Subcutaneous adipose tissue (tissue), 4 donors: ENCODE data around the gene NAPSA. TPM values are rescaled to one million over a fixed set of nuclear protein-coding genes. Genes with fewer than 3 reads are reported as not detected.

Source experiments
- total RNA-seq, 4 donors: library from RNA; depleted of rRNA; stranded (reverse); fragments of >200 nt; gene quantifications; one replicate each; pipeline ENCODE4 v1.1.0, GENCODE V29; 2016
- TF ChIP-seq, protein P1 (sequence below): fragments of 450-650 bp; IDR thresholded peaks from one replicate; pipeline ENCODE4 v1.5.1; 2016; ENCODE audit warnings: low read depth, mild to moderate bottlenecking, control low read depth, antibody characterized with exemption, moderate library complexity

The NAPSA gene
- 1 to 10 TPM in 1 of 4 donors, under 1 TPM in 2, not detected in 1; 0.66 to 1.3 (median 0.85) TPM for total RNA-seq

DNA sequence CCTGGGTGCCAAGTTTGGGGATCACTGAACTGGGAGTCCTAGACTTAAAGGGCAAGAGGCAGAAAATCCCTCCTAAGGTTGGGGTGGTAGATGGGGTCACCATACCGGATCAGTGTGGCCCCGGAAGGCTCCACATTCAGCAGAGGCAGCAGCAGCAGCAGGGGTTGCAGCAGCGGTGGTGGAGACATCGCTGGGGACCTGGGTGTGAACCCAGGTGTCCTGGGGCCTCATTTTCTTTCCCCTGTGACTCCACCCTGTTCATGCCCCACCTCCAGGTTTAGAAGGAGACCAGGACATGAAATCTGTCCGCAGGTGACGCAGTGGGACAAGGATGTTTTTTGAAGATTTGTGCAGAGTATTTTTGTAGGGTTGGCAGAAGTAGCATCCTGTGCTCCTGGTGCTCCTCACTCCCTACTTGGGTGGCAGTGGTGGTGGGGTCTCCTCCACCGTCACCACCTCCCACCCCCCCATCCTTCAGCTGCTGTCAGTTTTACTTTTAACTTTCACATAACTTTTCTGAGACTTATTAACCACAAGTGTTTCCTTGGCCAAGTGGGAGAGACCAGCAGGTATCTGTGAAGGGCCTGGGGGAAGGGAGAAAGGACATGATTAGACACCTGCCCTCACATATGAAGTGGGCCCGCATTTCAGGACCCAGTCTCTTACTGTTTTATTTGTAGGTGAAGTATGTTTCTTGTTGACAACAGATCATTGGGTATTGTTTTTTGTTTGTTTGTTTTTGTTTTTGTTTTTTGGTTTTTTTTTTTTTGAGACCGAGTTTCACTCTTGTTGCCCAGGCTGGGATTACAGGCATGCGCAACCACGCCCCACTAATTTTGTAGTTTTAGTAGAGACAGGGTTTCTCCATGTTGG is at the start of gene NAPSA:
Gene NAPSA (minus strand): TSS at position 206 of the 873 bp plus-strand sequence. CDS start 18 bp downstream, at position 188.
- TF ChIP-seq, protein P1, sequence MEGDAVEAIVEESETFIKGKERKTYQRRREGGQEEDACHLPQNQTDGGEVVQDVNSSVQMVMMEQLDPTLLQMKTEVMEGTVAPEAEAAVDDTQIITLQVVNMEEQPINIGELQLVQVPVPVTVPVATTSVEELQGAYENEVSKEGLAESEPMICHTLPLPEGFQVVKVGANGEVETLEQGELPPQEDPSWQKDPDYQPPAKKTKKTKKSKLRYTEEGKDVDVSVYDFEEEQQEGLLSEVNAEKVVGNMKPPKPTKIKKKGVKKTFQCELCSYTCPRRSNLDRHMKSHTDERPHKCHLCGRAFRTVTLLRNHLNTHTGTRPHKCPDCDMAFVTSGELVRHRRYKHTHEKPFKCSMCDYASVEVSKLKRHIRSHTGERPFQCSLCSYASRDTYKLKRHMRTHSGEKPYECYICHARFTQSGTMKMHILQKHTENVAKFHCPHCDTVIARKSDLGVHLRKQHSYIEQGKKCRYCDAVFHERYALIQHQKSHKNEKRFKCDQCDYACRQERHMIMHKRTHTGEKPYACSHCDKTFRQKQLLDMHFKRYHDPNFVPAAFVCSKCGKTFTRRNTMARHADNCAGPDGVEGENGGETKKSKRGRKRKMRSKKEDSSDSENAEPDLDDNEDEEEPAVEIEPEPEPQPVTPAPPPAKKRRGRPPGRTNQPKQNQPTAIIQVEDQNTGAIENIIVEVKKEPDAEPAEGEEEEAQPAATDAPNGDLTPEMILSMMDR = no peak

DNA sequence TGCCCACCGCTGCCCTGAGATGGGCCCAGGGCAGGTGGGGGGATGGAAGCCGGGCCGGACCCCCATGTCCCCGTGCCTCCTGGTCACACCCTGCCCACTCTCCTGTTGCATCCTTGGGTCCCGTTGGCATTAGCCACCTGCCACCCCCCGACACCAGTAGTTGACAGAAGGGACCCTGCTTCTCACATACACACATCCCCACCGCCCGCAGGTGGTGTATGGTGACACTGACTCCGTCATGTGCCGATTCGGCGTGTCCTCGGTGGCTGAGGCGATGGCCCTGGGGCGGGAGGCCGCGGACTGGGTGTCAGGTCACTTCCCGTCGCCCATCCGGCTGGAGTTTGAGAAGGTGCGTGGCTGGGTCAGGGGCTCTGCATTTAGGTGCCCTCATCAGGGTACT is 48.1 kb upstream of the NAPSA start:
- TF ChIP-seq, protein P1 = no peak

DNA sequence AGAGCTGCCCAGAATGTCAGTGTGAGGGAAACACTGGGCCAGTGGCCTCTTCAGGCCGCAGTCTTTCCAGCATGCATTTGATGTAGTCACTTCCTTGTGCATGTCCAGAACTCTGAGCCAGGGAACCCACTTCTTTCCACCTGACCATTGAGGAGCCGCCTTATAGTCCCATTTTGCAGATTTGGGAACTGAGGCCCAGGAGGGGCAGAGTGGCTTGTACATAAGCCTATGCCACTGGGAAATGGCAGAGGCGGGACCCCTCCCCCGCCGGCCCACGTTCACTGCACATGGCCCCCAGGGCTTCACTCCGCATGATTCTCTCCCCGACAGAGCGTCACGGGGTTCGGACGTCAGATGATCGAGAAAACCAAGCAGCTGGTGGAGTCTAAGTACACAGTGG is 47.7 kb upstream of the NAPSA start:
- TF ChIP-seq, protein P1 = no peak

DNA sequence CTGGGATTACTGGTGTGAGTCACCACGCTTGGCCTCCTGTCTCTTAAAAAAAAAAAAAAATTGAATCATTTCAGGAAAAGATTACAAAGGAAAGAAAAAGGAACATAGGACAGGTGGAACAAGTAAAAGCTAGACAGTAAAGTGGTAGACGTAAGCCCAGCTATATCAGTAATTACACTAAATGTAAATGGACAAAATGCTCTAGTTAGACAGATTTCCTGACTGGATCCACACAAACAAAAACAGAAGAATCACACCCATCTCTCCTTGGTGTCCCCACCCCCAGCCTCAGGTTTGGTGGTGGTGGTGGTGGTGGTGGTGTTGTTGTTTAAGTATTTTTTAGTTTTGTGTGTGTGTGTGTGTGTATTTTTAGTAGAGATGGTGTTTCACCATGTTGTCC is 47.0 kb upstream of the NAPSA start:
- TF ChIP-seq, protein P1 = no peak

DNA sequence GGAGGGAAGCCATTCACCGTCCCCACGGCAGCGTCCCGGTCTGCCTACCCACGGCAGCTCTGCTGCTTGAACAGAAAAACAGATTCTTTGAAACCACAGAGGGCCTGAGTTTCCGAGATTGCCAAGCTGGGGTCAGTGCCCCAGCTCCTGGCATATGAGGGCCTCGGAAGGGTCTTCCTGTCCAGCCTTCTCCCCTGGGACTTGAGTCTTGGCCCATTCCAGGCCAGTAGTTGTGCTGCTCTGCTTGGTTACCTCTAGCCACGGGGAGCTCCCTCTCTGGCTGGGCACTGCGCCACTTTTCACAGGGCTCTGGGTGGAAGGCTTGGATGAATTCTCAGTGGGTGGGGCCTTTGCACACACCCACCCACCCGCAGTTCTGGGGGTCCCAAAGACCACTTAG is 44.7 kb upstream of the NAPSA start:
- TF ChIP-seq, protein P1 = no peak

DNA sequence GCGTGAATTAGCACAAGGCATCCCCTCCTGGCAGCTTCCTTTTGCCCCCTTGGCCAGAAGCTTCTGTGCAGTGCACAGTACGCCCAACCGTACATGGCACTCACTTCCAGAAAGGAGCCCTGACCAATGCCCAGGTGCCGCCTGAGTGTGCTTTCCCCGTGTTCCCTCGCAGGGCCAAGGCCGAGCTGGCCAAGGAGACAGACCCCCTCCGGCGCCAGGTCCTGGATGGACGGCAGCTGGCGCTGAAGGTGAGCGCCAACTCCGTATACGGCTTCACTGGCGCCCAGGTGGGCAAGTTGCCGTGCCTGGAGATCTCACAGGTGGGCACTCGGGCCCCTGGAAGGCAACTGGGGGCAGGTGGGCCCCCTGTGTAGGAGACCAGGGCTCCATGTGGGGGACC is 43.9 kb upstream of the NAPSA start:
- TF ChIP-seq, protein P1 = no peak

DNA sequence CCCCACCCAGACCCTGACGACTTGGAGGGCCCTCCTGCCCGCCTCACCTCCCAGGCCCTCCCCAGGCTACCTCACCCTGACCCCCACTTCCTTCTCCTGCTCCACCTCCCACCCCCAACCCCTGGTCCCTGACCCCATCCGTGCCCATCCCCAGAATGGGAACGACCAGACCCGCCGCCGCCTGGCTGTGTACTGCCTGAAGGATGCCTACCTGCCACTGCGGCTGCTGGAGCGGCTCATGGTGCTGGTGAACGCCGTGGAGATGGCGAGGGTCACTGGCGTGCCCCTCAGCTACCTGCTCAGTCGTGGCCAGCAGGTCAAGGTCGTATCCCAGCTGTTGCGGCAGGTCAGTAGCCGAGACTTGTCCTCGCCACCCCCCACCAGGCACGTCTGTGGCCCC is 41.4 kb upstream of the NAPSA start:
- TF ChIP-seq, protein P1 = no peak
